Activated T-helper 9 cell treated with anti-CD3 and anti-CD28 coated beads, Interleukin-2, amount 50 U/mL, for 16 hours (primary cell): ENCODE data around the gene ZNF385B.
"Not testable (repeated sequence)": the region's sequence is repeated elsewhere in the genome, so short reads cannot be mapped to it uniquely, and the experiment has no call there.

Experiments
- DNase-seq: peaks from one replicate; pipeline ENCODE4 v3.0.0-alpha.2; 2020; ENCODE audit warnings: low read depth

ZNF385B gene

DNA sequence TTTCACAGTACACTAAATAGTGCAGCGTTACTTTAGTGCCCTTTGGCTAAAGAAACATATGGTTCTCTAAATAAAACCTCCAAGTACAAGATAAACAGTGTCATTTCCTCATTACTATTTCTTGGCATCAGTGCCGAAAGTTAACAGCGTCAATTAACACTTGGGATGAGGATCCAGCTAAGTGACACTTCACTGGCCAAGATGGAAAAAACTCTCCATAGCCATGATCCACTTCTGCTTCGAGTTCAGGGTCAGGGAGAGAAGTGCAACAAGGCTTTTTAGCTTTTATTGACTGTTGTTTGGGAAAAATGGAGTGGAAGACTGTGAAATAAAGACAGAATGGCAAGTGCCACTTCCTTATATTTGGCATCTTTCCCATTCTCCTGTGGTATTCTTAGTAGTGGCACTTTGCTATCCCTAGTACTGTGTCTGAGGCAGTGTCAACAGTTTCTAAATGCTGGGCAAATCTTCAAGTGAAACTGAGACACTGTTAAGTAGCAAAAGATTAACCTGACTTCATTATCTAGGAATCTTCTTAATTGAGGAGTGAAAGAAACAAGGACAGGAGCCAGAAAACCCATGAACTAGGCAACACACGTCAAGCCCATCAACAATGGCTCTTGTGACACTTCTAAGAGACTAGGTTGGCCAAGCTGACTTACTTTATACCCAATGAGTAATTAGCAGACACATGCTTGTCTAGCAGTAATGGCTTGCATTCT lies 374.2 kb downstream of the ZNF385B start:
- DNase-seq: no peak

- DNase-seq: no peak
Measured at GRCh38 chr2:179483131-179483530, 378.3 kb downstream of the ZNF385B start.

- no peak for DNase-seq
Measured at GRCh38 chr2:179479947-179480346, 381.5 kb downstream of the ZNF385B start.

DNA sequence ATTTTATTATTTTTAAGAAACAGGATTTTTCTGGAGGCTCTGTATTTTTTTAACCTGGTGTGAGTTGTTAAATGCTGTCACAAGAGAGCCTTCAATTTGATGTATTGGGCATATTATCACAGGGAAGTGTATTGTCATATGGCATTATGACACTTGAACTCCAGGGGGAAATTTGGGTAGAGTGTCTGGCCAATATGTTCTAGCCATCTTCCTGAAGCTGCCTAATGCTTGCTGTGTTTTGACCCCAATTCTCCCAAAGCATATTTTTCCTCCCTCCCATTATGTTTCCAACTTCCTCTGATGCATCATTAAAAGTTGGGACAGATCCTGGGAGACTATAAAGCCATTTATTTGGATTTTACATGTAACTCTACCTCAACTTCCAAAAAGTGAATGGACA lies 382.6 kb downstream of the ZNF385B start:
- no peak for DNase-seq

DNA sequence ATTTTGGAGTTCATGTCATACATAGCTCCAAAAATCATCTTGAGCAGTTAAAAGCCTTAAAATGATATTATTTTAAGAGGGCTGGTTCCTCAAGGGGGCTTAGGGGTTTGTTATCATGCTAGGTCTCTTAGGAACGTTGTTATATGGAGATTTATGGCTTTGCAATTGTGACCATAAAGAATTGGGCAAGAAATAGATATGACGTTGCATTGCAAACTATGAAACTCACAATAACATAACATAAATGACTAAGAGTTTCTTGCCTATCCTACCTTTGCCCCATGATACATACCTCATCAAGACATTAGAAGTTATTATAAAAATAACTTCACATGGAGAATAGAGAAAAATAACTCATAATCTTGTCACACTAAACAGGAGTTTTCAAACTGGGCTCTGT lies 390.4 kb downstream of the ZNF385B start:
- no peak for DNase-seq

DNA sequence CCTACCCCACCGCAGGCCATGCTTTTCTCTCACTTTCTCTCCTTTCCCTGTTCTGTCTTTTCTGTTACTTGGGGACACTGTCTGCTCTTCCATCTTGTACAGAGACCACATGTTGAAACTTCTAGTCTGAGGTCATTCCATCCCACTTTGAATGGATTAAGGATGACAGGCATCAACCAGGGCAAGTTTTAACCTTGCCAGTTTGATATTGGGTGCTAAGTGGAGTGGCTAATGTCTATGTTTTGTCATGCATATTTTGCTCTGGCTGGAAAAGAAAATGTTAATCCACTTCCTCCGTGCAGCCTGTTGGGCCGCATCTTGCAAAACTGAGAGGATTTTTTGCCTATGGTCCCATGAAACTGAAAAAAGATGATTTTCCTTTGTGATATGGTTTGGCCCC lies 391.3 kb downstream of the ZNF385B start:
- no peak for DNase-seq

- no peak for DNase-seq
Measured at GRCh38 chr2:179467960-179468359, 393.5 kb downstream of the ZNF385B start.

- no peak for DNase-seq
Measured at GRCh38 chr2:179467111-179467510, 394.3 kb downstream of the ZNF385B start.

DNA sequence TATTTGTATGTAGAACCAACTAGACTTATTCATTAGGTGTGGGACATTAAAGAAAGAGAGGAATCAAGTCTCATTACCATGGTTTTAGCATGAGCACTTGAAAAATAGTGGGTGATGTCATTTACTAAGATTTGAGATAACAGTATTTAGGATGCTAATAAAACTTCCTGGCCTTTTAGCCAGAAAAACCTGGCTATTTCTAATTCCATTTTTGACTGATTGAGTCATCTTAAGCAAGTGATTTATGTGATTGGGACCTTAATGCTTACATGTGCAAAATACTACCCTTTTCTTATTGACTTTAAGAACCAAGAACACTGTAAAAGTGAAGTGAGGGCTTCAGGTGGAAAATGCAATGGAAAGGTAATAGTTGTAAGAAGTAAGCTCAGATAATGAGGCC lies 400.0 kb downstream of the ZNF385B start:
- DNase-seq: no peak

DNA sequence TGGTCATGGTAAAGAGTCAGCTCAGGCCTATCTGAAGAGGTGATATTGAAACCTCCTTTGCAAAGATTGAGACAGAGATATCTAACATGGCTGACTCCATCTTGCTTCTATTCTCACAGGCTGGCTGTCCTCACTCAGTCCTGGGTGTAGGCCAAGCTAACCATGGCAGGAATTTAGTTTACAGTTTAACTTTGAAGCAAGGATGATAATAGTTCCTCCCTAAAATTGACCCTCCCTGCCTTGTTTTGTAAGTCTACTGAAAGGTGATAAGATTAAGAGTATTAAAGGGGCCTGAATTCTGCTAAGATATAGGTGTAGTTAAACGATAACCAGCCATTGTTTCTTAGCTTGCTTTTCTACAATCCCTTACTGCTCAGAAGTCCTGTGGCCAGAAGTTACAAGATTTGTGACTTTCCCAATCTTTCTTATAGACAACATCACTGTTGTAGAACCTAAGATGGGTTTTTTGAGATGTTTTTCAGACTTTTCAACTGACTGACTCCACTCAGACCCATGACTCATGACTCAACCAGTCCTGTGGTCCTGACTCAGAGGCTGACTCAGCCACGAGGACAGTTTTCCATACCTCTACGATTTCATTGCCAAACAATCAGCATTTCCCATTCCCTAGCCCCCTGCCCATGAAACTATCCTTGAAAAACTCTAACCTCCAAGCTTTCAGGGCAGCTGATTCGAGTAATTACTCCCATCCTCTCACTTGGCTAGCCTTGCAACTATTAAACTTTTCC lies 401.1 kb downstream of the ZNF385B start:
- no peak for DNase-seq

GRCh38 chr2:179458113-179458512 lies 403.3 kb downstream of the ZNF385B start:
- DNase-seq: not testable (repeated sequence)

- no peak for DNase-seq
Measured at GRCh38 chr2:179455824-179456223, 405.6 kb downstream of the ZNF385B start.

DNA sequence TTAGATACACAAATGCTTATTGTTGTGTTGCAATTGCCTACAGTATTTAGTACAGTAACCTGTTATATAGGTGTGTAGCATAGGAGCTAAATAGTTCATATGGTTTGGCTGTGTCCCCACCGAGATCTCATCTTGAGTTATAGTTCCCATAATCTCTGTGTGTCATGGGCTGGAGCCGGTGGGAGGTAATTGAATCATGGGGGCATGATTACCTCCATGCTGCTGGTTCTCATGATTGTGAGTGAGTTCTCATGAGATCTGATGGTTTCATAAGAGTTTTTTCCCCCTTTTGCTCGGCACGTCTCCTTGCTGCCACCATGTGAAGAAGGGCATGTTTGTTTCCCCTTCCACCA lies 406.3 kb downstream of the ZNF385B start:
- DNase-seq: no peak

GRCh38 chr2:179454443-179455171 lies 406.8 kb downstream of the ZNF385B start:
- DNase-seq: no peak

- no peak for DNase-seq
Measured at GRCh38 chr2:179449010-179449409, 412.4 kb downstream of the ZNF385B start.

DNA sequence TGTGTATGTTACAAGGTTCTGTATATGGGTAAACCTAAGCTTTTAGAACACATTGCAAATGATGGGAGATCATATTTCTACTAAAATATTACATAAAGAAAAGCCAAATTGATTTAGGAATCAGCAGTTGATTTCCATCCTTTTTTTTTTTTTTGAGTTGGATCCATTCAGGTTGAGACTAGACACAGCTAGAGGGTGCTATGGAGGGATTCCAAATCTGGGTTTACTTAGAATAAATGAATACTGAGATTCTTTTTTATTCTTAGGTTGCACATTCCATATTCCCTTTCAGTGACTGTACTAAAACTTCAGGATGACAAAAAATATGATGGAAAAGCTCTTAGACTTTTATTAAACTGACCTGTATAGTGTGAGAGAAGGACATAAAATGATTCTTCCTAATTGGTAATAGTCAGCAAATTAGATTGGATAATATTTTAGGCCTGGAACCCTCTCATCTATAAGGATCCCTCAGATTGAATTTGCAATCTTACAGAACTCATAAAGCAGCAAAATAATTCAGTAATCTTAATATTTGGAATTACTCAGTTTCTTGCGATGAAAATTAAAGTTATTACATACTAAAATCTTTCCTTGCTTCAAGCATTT lies 413.5 kb downstream of the ZNF385B start:
- no peak for DNase-seq

DNA sequence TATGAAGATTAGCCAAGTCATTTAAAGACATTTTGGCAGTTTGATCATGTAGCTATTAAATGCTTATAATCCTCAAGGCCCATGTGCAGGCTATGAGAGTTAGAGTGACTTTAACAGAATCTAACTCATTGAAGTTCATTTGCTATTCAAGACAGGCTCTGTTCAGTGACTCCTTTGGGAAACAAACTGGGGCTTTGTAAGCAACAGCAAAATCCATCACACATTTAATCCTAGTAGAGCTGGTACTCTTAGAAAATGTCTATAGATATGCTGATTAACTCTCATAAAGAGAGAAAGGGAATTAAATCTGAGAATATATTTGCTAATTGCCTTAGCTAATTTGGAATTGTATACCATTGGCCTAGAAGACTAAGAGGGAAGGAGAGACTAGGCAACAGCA lies 414.0 kb downstream of the ZNF385B start:
- DNase-seq: no peak

- no peak for DNase-seq
Measured at GRCh38 chr2:179446476-179447141, 414.8 kb downstream of the ZNF385B start.

- DNase-seq: no peak
Measured at GRCh38 chr2:179444056-179444455, 417.4 kb downstream of the ZNF385B start.

GRCh38 chr2:179443180-179443579 lies 418.2 kb downstream of the ZNF385B start:
- DNase-seq: no peak

- DNase-seq: no peak
Measured at GRCh38 chr2:179442206-179442605, 419.2 kb downstream of the ZNF385B start.

DNA sequence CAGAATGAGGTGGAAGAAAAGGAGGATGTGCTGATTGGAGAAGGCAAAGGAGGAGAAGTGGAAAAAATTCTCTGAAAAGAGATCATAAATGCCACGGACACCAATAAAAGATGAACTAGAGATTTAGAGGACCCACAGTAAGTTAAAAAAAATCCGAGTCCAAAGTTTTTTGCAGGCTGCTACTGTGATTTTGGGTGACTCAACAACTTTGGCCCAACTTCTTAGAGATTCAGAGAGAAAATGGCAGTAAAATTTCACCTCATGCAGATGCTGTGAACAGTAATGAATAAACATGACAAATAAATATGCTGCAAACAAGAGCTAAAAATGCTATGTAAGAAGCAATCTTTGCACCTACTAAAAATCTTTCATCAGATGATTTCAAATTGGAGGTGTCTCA lies 419.9 kb downstream of the ZNF385B start:
- DNase-seq: no peak
